GM12801 (cell line): Measurements from ENCODE around the gene TUBD1.

Experiments
- CTCF ChIP-seq: IDR thresholded peaks from one replicate; pipeline ENCODE4 v1.5.1; 2011; ENCODE audit warnings: control low read depth; ENCODE audit not compliant: insufficient read length; ENCODE audit errors: extremely low read depth

The TUBD1 gene

GRCh38 chr17:59892924-59893675 lies at the start of gene TUBD1, which contains the start of gene RPS6KB1:
TUBD1 (minus strand) TSS chr17:59892943; CDS start chr17:59891002, 1,941 bp downstream.
RPS6KB1 (plus strand) TSS chr17:59893121; CDS start chr17:59893185, 64 bp downstream.
- no peak for TF ChIP-seq CTCF

GRCh38 chr17:59941131-59941530 lies 48.4 kb upstream of the TUBD1 start:
- TF ChIP-seq CTCF, result no peak

- no peak for TF ChIP-seq CTCF
These were observed 23.7 kb upstream of the TUBD1 start for GRCh38 chr17:59916446-59916845.

GRCh38 chr17:59914274-59914854 lies 21.6 kb upstream of the TUBD1 start:
- TF ChIP-seq CTCF, result no peak

- no peak for TF ChIP-seq CTCF
These were observed 14.7 kb upstream of the TUBD1 start for GRCh38 chr17:59907467-59907866.

GRCh38 chr17:59903455-59903854 lies 10.7 kb upstream of the TUBD1 start:
- no peak for TF ChIP-seq CTCF

GRCh38 chr17:59901604-59902003 lies 8.9 kb upstream of the TUBD1 start:
- TF ChIP-seq CTCF, result no peak
